HG03378 (cell line): ENCODE results near the gene FBXO31.
A peak's percentile ranks its signal among the peaks of the same experiment; 100 is the strongest.
"Not testable (repeated sequence)": the region's sequence is repeated elsewhere in the genome, so short reads cannot be mapped to it uniquely, and the experiment has no call there.

Experiments
- ATAC-seq: cut with Tn5 transposase; IDR thresholded peaks from one replicate; pipeline ENCODE4 v1.9.1; 2021; ENCODE audit warnings: mild to moderate bottlenecking, moderate library complexity; ENCODE audit not compliant: unreplicated experiment

The FBXO31 gene

DNA sequence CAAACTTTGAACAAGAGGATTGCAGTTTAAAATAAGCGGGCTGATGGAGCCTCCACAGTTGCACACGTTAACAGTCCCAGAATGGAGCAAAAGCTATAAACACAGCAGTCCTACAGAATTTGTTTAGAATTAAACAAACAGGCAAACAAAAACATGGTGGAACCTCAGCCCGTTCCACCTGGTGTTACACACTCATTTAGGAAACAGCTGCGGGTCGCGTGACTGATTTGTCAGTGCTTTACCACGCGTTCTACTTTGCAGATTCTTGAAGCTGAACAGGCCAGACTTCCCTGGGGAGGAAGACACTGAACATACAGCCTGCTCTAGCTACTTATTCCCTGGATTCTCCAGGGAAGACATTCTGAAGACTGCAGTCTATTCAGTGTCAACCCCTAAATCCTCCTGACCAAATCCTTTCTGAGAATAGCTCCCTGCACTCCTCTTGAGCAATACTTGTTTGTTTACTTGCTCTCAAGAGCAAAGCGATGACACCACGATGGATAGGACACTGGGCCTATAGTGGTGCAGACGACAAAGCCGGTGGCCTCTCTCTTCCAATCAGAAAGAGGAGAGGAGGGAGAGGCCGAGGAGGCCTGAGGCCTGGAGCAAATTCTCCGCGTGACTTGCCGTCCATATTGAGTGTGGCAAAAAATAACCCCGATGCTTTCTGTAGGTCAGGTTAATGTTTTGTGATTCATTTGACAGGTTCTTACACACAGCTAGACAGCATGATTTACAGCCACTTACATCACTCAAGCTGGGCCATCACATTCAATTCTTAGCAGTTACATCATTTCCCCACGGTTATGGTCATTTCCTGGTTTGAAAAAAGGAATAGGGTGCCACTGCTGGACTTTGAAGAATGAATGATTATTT lies 4.6 kb upstream of the FBXO31 start:
- ATAC-seq = peak; percentile 65

DNA sequence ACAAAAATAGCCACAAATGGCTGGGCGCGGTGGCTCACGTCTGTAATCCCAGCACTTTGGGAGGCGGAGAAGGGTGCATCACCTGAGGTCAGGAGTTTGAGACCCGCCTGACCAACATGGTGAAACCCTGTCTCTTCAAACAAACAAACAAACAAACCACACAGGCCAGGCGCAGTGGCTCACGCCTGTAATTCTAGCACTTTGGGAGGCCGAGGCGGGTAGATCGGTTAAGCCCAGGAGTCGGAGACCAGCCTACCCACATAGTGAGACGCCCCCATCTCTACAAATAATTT lies 1.2 kb upstream of the FBXO31 start:
- not testable (repeated sequence) for ATAC-seq

- ATAC-seq = peak; percentile 1
Measured at GRCh38 chr16:87384162-87384874, 742 bp upstream of the FBXO31 start.

DNA sequence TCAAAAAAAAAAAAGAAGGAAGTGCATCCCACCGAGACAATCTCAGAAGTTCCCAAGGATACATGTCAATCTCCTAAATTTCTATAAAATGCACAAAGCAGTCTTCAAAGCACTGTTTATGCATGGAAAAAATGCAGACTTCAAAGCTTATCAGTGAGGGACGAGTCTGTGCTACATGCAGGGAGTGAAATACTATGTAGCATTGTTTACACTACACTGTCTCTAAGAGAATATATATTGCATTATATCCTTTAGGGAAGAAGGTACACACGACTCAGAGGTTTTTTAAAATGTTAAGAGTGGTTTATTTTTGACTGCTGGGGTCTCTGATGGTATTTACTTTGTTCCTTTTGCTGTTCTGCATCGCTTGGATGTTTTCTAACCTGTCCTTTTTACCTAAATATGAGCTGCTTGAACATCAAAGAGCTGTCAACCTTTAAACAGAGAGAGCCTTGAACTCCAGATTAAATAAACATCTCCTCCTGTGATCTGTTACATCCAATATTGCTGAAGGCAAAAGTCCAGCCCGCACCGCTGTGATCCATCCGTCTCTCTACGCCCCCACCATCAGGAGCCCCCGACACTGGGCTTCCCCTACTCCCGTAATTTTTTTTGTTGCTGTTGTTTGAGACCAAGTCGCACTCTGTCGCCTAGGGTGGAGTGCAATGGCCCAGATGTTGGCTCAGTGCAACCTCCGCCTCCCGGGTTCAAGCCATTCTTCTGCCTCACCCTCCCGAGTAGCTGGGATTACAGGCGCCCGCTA lies 1.4 kb downstream of the FBXO31 start:
- ATAC-seq = no peak

DNA sequence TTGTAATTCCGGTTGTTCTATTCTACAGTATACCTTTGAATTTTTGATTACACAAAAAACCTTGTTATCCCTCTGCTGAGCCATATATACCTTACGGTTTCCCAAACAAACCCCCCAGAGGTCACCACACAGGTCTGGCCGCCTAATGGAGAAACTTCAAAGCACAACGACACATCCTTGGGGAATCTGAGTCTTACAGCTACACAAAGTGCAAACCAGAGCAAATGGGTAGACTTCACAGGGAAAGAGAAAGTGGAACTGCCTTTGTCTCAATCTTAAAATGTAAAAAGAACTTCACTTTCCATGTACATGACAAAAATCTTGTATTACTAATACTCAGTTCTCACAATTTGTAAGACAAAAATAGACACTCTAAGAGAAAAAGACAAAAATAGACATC lies 2.7 kb downstream of the FBXO31 start:
- no peak for ATAC-seq

DNA sequence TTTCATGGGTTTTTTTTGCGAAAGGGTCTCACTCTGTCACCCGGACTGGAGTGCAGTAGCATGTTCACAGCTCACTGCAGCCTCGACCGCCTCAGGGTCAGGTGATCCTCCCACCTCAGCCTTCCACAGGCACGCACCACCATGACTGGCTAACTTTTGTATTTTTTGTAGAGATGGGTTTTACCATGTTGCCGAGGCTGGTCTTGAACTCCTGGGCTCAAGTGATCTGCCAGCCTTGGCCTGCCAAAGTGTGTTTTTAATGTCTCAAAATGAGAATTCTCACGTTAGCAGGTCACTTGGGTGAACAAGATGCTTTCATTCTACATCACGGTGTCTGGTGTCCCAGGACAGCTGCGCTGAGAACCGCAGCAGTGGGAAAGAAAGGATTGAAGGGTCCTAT lies 3.2 kb downstream of the FBXO31 start:
- ATAC-seq = no peak

DNA sequence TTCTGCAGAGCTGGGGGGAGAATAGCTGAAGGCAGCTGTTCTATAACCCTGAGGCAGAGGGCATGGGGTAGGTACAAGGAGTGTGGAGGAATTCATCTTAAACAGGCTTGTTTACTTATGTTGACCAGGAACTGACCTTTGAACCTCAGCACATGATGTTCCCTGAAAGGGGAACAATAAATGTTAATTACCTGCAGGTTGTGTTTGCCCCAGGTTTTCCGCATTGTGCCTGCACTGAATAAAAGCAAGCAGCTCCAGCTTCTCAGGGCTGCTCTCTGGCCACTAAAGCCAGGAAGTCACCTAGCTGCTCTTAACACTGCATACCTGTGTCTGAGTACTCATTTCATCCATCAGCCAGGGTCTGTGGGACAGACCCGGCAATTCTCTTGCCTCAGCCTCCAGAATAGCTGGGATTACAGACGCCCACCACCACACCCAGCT lies 4.2 kb downstream of the FBXO31 start:
- not testable (repeated sequence) for ATAC-seq

- no peak for ATAC-seq
Measured at GRCh38 chr16:87376660-87377059, 6.9 kb downstream of the FBXO31 start.

DNA sequence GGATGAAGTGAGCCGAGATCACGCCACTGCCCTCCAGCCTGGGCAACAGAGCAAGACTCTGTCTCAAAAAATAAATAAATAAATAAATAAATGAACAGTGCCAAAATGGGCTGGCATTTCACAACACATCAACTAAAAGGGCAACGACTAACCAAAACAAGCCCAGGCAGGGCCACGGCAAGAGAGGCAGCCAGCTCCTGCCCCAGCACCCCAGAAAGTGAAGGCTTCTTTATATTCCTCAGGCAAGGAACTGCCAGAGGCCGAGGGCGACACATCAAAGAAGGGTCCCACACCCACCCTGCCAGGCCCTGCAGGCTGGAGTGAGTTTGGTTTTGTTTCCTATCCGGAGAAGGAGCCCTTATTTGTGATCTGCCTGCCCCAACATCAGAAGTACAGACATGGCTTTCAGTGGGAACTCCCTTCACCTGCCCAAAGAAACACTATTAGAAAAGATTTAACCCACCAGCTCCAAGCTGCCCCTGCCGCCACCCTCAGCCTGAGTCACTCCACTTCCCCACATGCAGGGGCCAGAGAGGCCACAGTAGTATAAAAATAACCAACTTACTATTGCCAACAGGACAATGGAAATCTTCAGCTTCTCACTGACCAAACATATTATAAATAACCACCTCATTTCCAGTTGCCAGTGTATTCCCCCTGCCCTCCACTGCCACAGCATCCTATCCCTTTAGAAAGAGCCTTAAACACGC lies 8.0 kb downstream of the FBXO31 start:
- no peak for ATAC-seq

DNA sequence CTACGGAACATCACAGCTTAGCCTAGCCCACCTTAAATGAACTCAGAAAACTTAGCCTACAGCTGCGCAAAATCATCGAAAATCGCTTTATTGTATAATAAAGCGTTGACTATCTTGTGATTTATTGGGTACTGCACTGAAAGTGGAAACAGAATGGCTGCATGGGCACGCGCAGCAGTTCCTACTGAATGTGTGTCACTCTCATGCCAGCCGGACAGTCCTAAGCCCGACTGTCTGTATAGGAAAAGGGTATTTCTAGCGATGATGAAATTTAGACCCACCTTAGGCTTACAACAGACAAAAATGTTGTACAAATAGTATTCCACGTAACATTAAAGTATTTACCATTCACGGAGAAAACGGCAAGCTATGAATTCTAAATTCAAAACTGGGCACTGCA lies 9.3 kb downstream of the FBXO31 start:
- ATAC-seq = no peak

GRCh38 chr16:87372305-87372704 lies 11.3 kb downstream of the FBXO31 start:
- no peak for ATAC-seq

GRCh38 chr16:87371261-87371866 lies 12.2 kb downstream of the FBXO31 start:
- ATAC-seq = no peak

GRCh38 chr16:87369796-87370719 lies 13.5 kb downstream of the FBXO31 start:
- ATAC-seq = no peak

GRCh38 chr16:87369117-87369765 lies 14.3 kb downstream of the FBXO31 start:
- no peak for ATAC-seq

GRCh38 chr16:87368029-87368770 lies 15.4 kb downstream of the FBXO31 start:
- no peak for ATAC-seq

DNA sequence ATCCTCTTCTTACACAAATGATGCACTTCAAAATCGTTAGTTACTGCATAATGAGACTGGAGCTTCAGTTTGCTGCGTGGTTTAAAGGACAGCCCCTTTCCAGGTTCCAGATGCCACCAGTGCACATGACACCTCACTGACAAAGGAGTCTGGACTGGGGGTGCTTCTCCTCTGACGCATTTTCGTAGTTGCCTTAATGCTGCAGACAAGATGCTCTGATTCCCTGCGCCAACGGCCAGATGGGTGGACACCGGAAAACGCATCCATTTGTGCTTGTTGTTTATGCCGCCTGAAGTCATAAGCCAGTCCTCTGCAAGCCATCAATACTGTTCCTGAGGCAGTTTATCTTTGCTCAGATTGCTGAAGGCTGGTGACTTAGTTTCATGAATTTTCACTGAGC lies 16.0 kb downstream of the FBXO31 start:
- no peak for ATAC-seq

GRCh38 chr16:87366930-87367329 lies 16.6 kb downstream of the FBXO31 start:
- no peak for ATAC-seq

DNA sequence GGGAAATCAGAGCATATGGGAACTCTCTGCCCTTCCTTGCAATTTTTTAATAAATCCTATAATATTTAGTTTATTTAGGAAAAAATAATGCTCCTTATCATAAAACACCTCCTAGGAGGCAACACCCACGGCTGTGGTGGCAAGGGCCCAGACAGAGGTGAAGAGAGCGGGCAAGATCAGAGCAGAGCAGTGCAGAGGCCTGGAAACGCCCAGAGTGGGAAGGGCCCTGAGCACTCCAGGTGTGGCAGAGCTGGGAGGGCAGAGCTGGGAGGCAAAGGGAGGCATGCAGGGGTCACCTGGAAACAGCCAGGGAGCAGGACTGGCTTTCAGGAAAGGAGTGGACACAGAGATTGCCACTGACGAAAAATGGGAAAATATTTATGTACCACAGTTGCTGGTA lies 17.3 kb downstream of the FBXO31 start:
- no peak for ATAC-seq
